Measurements from ENCODE around the gene THOC7. TPM values are rescaled to one million over a fixed set of nuclear protein-coding genes. Genes with fewer than 3 reads are reported as not detected.

THOC7 gene
- total and polyA plus RNA-seq, 8 donors: 27.8 to 189 (median 82.8) TPM

DNA sequence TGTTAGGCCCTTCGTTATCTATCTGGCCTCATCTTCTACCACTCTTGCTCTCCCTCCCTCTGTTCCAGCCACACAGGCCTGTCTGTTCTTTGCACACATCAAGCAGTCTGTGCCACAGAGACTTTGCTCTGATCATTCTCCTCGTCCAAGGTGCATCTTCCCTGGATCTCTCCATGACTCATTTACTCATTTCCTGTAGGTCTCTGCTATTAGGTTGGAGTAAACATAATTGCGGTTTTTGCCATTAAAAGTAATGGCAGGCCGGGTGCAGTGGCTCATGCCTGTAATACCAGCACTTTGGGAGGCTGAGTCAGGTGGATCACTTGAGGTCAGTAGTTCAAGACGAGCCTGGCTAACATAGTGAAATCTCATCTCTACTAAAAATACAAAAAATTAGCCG is 54.0 kb downstream of the THOC7 start:
- no peak for DNase-seq
- TF ChIP-seq, protein P1, sequence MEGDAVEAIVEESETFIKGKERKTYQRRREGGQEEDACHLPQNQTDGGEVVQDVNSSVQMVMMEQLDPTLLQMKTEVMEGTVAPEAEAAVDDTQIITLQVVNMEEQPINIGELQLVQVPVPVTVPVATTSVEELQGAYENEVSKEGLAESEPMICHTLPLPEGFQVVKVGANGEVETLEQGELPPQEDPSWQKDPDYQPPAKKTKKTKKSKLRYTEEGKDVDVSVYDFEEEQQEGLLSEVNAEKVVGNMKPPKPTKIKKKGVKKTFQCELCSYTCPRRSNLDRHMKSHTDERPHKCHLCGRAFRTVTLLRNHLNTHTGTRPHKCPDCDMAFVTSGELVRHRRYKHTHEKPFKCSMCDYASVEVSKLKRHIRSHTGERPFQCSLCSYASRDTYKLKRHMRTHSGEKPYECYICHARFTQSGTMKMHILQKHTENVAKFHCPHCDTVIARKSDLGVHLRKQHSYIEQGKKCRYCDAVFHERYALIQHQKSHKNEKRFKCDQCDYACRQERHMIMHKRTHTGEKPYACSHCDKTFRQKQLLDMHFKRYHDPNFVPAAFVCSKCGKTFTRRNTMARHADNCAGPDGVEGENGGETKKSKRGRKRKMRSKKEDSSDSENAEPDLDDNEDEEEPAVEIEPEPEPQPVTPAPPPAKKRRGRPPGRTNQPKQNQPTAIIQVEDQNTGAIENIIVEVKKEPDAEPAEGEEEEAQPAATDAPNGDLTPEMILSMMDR (IDR thresholded peaks at IDR 0.05): no peak
- no peak for TF ChIP-seq EP300 (IDR thresholded peaks at IDR 0.05)
- TF ChIP-seq POLR2A (IDR thresholded peaks at IDR 0.05): no peak
- no peak for TF ChIP-seq POLR2AphosphoS5 (IDR thresholded peaks at IDR 0.05)
- no peaks in the 10 kb centered on the region for H3K36me3 ChIP-seq
- H3K27me3 ChIP-seq: no peaks in the 10 kb centered on the region
- H3K27ac ChIP-seq: no peak overlapping the region
- H3K4me1 ChIP-seq: no peaks in the 10 kb centered on the region
- intact Hi-C loops (cut with DNase I; ENCODE audit: low total_unique reads): no loop called here
- H3K9me3 ChIP-seq: no peaks in the 10 kb centered on the region
- H3K4me3 ChIP-seq: no peak overlapping the region
- 88 to 95% (median 90%) methylated on average over 6 of the region's 6 CpGs for WGBS, 5 donors

DNA sequence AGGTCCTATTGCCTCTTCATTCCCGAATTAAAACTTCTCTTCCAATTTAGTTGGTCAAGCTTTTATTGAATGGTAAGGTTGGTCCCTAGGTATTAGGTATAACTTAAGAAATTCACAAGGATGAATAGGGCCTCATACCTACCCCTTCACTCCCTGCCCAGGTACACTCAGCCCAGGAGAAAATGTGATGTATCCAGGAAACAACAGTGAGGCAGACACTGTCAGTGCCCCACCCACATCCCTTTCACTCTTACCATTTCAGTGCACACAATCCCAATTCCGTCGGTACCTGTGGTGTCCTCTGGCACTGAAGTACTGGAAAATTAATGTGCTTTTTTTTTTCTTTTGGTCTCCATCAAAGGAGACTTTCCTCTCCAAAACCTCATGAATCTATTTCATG is 55.0 kb downstream of the THOC7 start:
- H3K27ac ChIP-seq: no peak overlapping the region
- H3K4me3 ChIP-seq: no peak overlapping the region
- WGBS, 5 donors: 74 to 87% (median 82%) methylated on average over 3 of the region's 3 CpGs
- no peaks in the 10 kb centered on the region for H3K4me1 ChIP-seq
- H3K27me3 ChIP-seq: no peaks in the 10 kb centered on the region
- intact Hi-C loops (cut with DNase I; ENCODE audit: low total_unique reads): no loop called here
- TF ChIP-seq, protein P1 (IDR thresholded peaks at IDR 0.05): no peak
- TF ChIP-seq POLR2A (IDR thresholded peaks at IDR 0.05) (no peak), POLR2AphosphoS5 (IDR thresholded peaks at IDR 0.05) (no peak), EP300 (IDR thresholded peaks at IDR 0.05) (no peak)
- no peaks in the 10 kb centered on the region for H3K9me3 ChIP-seq
- no peak for DNase-seq
- no peaks in the 10 kb centered on the region for H3K36me3 ChIP-seq

DNA sequence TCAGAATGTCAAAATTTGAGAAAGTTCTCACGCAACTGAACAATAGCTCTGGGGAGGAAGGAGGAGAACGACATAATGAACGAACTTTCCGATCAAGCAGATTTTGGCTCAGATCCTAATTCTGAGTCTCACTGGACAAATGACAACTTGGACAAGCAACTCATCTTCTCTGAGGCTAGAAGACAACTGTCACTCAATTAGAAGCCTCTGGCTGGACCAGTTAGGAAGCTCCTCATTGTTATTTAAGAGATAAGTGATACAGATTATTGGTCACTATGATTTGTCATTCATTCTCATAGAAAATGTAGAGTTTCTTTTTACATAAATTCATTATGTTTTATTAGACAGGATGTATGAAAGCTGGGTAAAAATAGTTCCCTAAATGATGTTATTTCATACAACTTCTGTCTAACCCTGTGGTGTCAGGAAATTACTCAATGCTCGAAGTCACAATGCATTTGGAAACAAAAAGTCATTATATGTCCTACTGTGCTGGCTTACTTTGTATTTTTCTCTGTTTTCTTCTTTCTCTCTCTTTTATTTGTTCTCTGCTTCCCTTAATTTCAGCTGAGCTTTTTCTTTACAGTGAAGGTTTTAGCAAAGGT is 55.5 kb downstream of the THOC7 start:
- Histone ChIP-seq H3K36me3 (no peaks in the 10 kb centered on the region), H3K9me3 (no peaks in the 10 kb centered on the region), H3K27ac (no peak overlapping the region), H3K4me3 (no peak overlapping the region), H3K27me3 (no peaks in the 10 kb centered on the region), H3K4me1 (no peaks in the 10 kb centered on the region)
- TF ChIP-seq, protein P1 (IDR thresholded peaks at IDR 0.05): no peak
- no peak for TF ChIP-seq EP300 (IDR thresholded peaks at IDR 0.05)
- no peak for TF ChIP-seq POLR2A (IDR thresholded peaks at IDR 0.05)
- no peak for TF ChIP-seq POLR2AphosphoS5 (IDR thresholded peaks at IDR 0.05)
- DNase-seq: no peak
- WGBS, 5 donors: 80 to 85% (median 82%) methylated on average over 5 of the region's 5 CpGs
- intact Hi-C loops (cut with DNase I; ENCODE audit: low total_unique reads): no loop called here

DNA sequence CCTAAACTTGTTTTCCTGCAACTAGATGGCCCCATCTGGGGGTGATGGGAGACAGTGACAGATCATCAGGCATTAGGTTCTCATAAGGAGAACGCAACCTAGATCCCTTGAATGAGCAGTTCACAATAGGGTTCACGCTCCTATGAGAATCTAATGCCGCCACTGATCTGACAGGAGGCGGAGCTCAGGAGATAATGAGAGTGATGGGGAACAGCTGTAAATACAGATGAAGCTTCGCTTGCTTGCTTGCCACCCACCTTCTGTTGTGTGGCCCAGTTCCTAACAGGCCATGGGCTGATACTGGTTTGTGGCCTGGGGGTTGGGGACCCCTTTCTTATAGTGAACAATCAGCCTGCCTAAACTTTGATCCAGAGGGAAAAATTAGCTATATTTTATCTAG is 59.7 kb downstream of the THOC7 start:
- H3K4me3 ChIP-seq: no peak overlapping the region
- no peaks in the 10 kb centered on the region for H3K9me3 ChIP-seq
- TF ChIP-seq POLR2AphosphoS5 (IDR thresholded peaks at IDR 0.05): no peak
- TF ChIP-seq POLR2A (IDR thresholded peaks at IDR 0.05): no peak
- TF ChIP-seq EP300 (IDR thresholded peaks at IDR 0.05): no peak
- TF ChIP-seq, protein P1 (IDR thresholded peaks at IDR 0.05): no peak
- H3K4me1 ChIP-seq: no peaks in the 10 kb centered on the region
- WGBS, 5 donors: 71 to 88% (median 77%) methylated on average over 5 of the region's 5 CpGs
- H3K27me3 ChIP-seq: no peaks in the 10 kb centered on the region
- no peaks in the 10 kb centered on the region for H3K36me3 ChIP-seq
- DNase-seq: no peak
- H3K27ac ChIP-seq: no peak overlapping the region
- intact Hi-C loops (cut with DNase I; ENCODE audit: low total_unique reads): no loop called here

Data from stomach (tissue), 9 donors.